ENCODE data around the gene MAP6.
A peak's percentile ranks its signal among the peaks of the same experiment; 100 is the strongest.

The MAP6 gene

DNA sequence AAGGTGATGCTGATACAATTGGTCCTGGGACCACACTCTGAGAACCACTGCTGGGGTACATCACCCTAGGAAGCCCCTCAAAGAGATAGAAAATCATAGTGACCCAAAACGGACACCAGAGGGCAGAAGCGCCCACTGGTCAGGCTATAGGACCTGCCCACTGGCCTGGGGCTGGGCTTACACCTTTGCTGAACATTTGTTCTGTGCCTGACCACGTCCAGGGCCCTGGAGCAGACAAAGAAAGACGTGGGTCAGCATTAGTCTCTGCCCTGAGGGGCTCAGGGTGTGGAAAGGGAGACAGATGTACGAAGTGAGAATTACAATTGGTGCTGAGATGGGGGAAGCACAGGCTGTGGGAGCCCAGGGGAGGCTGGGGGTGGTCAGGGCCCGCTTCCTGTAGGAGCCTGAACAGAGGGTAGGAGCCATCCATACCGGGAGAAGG lies 121.2 kb downstream of the MAP6 start:
- DNase-seq: peak; percentile 3

- DNase-seq: no peak
Observed at GRCh38 chr11:75547177-75547576, 121.7 kb downstream of the MAP6 start.

GRCh38 chr11:75543806-75544205 lies 125.0 kb downstream of the MAP6 start:
- DNase-seq: no peak

DNA sequence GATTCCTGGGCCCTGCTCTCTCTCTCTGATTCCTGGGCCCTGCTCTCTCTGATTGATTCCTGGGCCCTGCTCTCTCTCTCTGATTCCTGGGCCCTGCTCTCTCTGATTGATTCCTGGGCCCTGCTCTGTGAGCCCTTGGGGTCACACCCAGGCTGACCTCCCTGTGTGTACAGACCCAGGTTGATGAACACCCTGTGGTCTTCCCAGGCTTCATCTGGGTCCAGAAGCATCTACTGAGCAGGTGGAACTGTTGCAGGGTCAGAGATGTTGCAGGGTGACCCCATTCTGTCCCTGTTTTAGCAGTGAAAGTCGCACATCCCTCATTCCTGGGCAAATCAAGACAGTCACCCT lies 126.8 kb downstream of the MAP6 start:
- no peak for DNase-seq

GRCh38 chr11:75541193-75542087 lies 127.4 kb downstream of the MAP6 start:
- peak; percentile 9 for DNase-seq

GRCh38 chr11:75539459-75540334 lies 129.1 kb downstream of the MAP6 start:
- no peak for DNase-seq

GRCh38 chr11:75538150-75538942 lies 130.5 kb downstream of the MAP6 start:
- no peak for DNase-seq

GRCh38 chr11:75537740-75538139 lies 131.1 kb downstream of the MAP6 start:
- DNase-seq: no peak
